HepG2 (cell line): Measurements from ENCODE around the gene IL6ST. TPM values are rescaled to one million over a fixed set of nuclear protein-coding genes. Genes with fewer than 3 reads are reported as not detected.
A peak's percentile ranks its signal among the peaks of the same experiment; 100 is the strongest.

Experiments used
- ARHGAP35 ChIP-seq: sonication (generic); formaldehyde crosslinking; IDR thresholded peaks from 2 replicates; pipeline ENCODE4 v1.9.0; 2022; ENCODE audit warnings: mild to moderate bottlenecking, inconsistent platforms, moderate library complexity, missing genetic modification reagents, borderline replicate concordance
- BATF2 ChIP-seq: sonication (generic); formaldehyde crosslinking; IDR thresholded peaks from 2 replicates; pipeline ENCODE4 v1.8.0; 2022; ENCODE audit warnings: mild to moderate bottlenecking, missing genetic modification reagents, moderate library complexity
- BRCA1 ChIP-seq: sonication (generic); formaldehyde crosslinking; IDR thresholded peaks from 2 replicates; pipeline ENCODE4 v1.4.0; 2020; ENCODE audit warnings: missing genetic modification reagents
- CBX1 ChIP-seq: IDR thresholded peaks from one replicate; pipeline ENCODE4 v1.6.1; 2016; ENCODE audit warnings: antibody characterized with exemption, low read depth
- DMAP1 ChIP-seq: IDR thresholded peaks from 2 replicates; pipeline ENCODE4 v1.6.1; 2016
- HMGA1 ChIP-seq: sonication (generic); formaldehyde crosslinking; conservative IDR thresholded peaks from 2 replicates; pipeline ENCODE4 v1.4.0; 2020; ENCODE audit warnings: missing genetic modification reagents
- KDM5B ChIP-seq: sonication (generic); formaldehyde crosslinking; IDR thresholded peaks from 2 replicates; pipeline ENCODE4 v1.4.0; 2020; ENCODE audit warnings: missing genetic modification reagents, mild to moderate bottlenecking, borderline replicate concordance
- LBX2 ChIP-seq: sonication (generic); formaldehyde crosslinking; IDR thresholded peaks from 2 replicates; pipeline ENCODE4 v1.5.0; 2020; ENCODE audit warnings: missing genetic modification reagents, mild to moderate bottlenecking, borderline replicate concordance
- NR1H2 ChIP-seq: sonication (generic); formaldehyde crosslinking; IDR thresholded peaks from 2 replicates; pipeline ENCODE4 v1.8.1; 2022; ENCODE audit warnings: low read depth, missing genetic modification reagents, borderline replicate concordance
- NR2F6 ChIP-seq, 2 experiments: IDR thresholded peaks; 2 replicates each; pipeline ENCODE4 v1.6.1; 2016; ENCODE audit warnings: antibody characterized with exemption in 1 of 2, mild to moderate bottlenecking in 1 of 2
- RBFOX2 ChIP-seq: fragments of 200-400 bp; formaldehyde crosslinking; IDR thresholded peaks from 2 replicates; pipeline ENCODE4 v1.6.1; 2017; ENCODE audit warnings: low read depth, mild to moderate bottlenecking, low read length
- SIX4 ChIP-seq: sonication (generic); formaldehyde crosslinking; IDR thresholded peaks from 2 replicates; pipeline ENCODE4 v1.4.0; 2020; ENCODE audit warnings: missing genetic modification reagents
- TEAD3 ChIP-seq: optimal IDR thresholded peaks from 2 replicates; pipeline ENCODE3; 2016; ENCODE audit warnings: borderline replicate concordance
- TOPORS ChIP-seq: sonication (generic); formaldehyde crosslinking; IDR thresholded peaks from 2 replicates; pipeline ENCODE4 v1.8.0; 2023; ENCODE audit warnings: mild to moderate bottlenecking, missing genetic modification reagents
- ZFAT ChIP-seq: sonication (generic); formaldehyde crosslinking; conservative IDR thresholded peaks from 2 replicates; pipeline ENCODE4 v1.8.1; 2023; ENCODE audit warnings: missing genetic modification reagents, inconsistent platforms
- ZKSCAN5 ChIP-seq: sonication (generic); formaldehyde crosslinking; IDR thresholded peaks from 2 replicates; pipeline ENCODE4 v1.5.1; 2020; ENCODE audit warnings: mild to moderate bottlenecking, missing genetic modification reagents
- ZNF205 ChIP-seq: IDR thresholded peaks from 2 replicates; pipeline ENCODE4 v1.6.1; 2018; ENCODE audit warnings: missing biosample characterization, missing genetic modification reagents
- ZNF282 ChIP-seq: fragments of 450-650 bp; IDR thresholded peaks from 2 replicates; pipeline ENCODE4 v1.6.1; 2018; ENCODE audit not compliant: partially characterized antibody
- ZNF331 ChIP-seq: sonication (generic); formaldehyde crosslinking; IDR thresholded peaks from 2 replicates; pipeline ENCODE4 v1.4.0; 2020; ENCODE audit warnings: missing genetic modification reagents
- ZNF570 ChIP-seq: sonication (generic); formaldehyde crosslinking; IDR thresholded peaks from 2 replicates; pipeline ENCODE4 v1.4.0; 2020; ENCODE audit warnings: mild to moderate bottlenecking, missing genetic modification reagents, borderline replicate concordance
- ZNF572 ChIP-seq: sonication (generic); formaldehyde crosslinking; IDR thresholded peaks from 2 replicates; pipeline ENCODE4 v1.5.1; 2020; ENCODE audit warnings: mild to moderate bottlenecking, missing genetic modification reagents
- ZNF678 ChIP-seq: sonication (generic); formaldehyde crosslinking; IDR thresholded peaks from 2 replicates; pipeline ENCODE4 v1.4.0; 2020; ENCODE audit warnings: mild to moderate bottlenecking, missing genetic modification reagents
- ZNF773 ChIP-seq: sonication (generic); formaldehyde crosslinking; IDR thresholded peaks from 2 replicates; pipeline ENCODE4 v1.4.0; 2020; ENCODE audit warnings: missing genetic modification reagents, borderline replicate concordance
- ZSCAN30 ChIP-seq: sonication (generic); formaldehyde crosslinking; IDR thresholded peaks from 2 replicates; pipeline ENCODE4 v1.5.0; 2020; ENCODE audit warnings: mild to moderate bottlenecking, missing genetic modification reagents
- polyA plus RNA-seq, 8 experiments: library from polyadenylated mRNA; depleted of rRNA in 3 of 8; stranded (reverse) in 7 of 8; unstranded in 1 of 8; fragments of >200 nt; fragmentation: Illumina TruSeq in 4 of 8; extraction: Trizol in 4 of 8; gene quantifications; 2 replicates each; pipeline versions ENCODE4 v1.2.1 to v1.2.3, GENCODE V29; 2011 to 2016; ENCODE audit warnings: low read depth in 4 of 8, missing spikeins in 1 of 8, mixed read lengths in 1 of 8; ENCODE audit not compliant: insufficient read depth in 1 of 8
- total RNA-seq, 5 experiments: library from RNA; depleted of rRNA; stranded (reverse); fragments of >200 nt; fragmentation: Illumina TruSeq; extraction: Trizol; gene quantifications; 2 replicates each; pipeline ENCODE4 v1.2.3, GENCODE V29; 2016; ENCODE audit warnings: low read depth in 1 of 5
- TF ChIP-seq, protein P1 (sequence below), 2 experiments: sonication (generic) in 1 of 2; formaldehyde crosslinking in 1 of 2; IDR thresholded peaks; 2 replicates each; pipeline versions ENCODE4 v1.5.1 to v1.6.1; 2011 to 2020; ENCODE audit warnings: borderline replicate concordance in 1 of 2, low read depth in 1 of 2, low read length in 1 of 2, mild to moderate bottlenecking in 1 of 2, missing genetic modification reagents in 1 of 2, moderate library complexity in 1 of 2
- TF ChIP-seq, protein P2 (sequence below): IDR thresholded peaks from 2 replicates; pipeline ENCODE4 v1.6.1; 2018; ENCODE audit warnings: missing genetic modification reagents

Gene IL6ST
- total and polyA plus RNA-seq, 2 of the 13 experiments (the other 11 are each of a cell fraction or from before 2014, with no cell fraction given): 66.6 to 166 TPM

DNA sequence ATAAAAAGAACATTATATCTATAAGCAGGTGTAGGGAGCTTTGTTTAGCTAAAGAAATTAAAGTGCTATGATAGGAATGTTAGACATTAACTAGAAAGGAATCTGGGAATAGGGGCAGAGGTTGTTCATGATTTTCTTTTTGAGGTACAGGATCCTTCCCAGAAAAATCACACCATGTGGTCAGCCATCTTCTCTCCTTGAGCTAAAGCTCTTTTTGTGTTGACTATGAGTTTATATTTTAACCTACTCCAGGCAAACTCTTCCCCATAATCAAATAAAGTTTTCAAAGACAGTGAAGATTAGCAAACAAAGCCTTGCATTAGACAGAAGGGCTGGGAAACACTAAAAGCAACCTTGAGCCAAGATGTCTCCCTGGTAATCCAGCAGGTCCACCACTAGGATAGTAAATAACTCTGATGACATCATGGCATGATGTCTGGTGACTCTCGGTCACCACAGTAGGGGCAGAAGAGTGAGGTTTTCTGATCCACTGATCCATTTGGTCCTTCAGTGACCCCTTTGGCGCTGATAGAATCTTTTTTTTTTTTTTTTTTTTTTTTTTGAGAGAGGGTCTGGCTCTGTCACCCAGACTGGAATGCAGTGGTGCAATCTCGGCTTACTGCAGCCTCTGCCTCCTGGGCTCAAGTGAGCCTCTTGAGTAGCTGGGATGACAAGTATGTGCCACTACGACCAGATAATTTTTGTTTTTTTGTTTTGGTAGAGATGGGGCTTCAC, 30.6 kb upstream of the IL6ST start (continued):
- 0 out of 2 replicates have a peak, but pooled peaks have one; percentile 1 for TF ChIP-seq BRCA1 (CRISPR knock-in tag)
- no peak for TF ChIP-seq ZNF570 (CRISPR knock-in tag)
- no peak for TF ChIP-seq KDM5B (CRISPR knock-in tag)
- TF ChIP-seq, protein P1, sequence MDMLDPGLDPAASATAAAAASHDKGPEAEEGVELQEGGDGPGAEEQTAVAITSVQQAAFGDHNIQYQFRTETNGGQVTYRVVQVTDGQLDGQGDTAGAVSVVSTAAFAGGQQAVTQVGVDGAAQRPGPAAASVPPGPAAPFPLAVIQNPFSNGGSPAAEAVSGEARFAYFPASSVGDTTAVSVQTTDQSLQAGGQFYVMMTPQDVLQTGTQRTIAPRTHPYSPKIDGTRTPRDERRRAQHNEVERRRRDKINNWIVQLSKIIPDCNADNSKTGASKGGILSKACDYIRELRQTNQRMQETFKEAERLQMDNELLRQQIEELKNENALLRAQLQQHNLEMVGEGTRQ (IDR thresholded peaks at IDR 0.05; ENCODE audit: low read depth, low read length): no peak
- TF ChIP-seq, protein P1 (CRISPR knock-in tag; IDR thresholded peaks at IDR 0.05; ENCODE audit: borderline replicate concordance): no peak
- TF ChIP-seq ZNF572 (CRISPR knock-in tag): no peak
- TF ChIP-seq SIX4 (CRISPR knock-in tag): no peak
- peak; percentile 74 for TF ChIP-seq TEAD3 (CRISPR knock-in tag)
- no peak for TF ChIP-seq RBFOX2
- no peak for TF ChIP-seq ZFAT
- TF ChIP-seq NR1H2 (CRISPR knock-in tag): no peak
- no peak for TF ChIP-seq ARHGAP35 (CRISPR knock-in tag)
- TF ChIP-seq ZNF773 (CRISPR knock-in tag): no peak
- no peak for TF ChIP-seq LBX2 (CRISPR knock-in tag)
- TF ChIP-seq DMAP1 (CRISPR knock-in tag): peak; percentile 41; the same call in 1 of the 2 replicates
- TF ChIP-seq, protein P2, sequence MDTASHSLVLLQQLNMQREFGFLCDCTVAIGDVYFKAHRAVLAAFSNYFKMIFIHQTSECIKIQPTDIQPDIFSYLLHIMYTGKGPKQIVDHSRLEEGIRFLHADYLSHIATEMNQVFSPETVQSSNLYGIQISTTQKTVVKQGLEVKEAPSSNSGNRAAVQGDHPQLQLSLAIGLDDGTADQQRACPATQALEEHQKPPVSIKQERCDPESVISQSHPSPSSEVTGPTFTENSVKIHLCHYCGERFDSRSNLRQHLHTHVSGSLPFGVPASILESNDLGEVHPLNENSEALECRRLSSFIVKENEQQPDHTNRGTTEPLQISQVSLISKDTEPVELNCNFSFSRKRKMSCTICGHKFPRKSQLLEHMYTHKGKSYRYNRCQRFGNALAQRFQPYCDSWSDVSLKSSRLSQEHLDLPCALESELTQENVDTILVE (CRISPR knock-in tag): peak; percentile 58; the same call in 1 of the 2 replicates
- peak; percentile 53; the same call in 1 of the 2 replicates for TF ChIP-seq NR2F6 (IDR thresholded peaks at IDR 0.05)
- peak; percentile 65; the same call in 1 of the 2 replicates for TF ChIP-seq NR2F6 (CRISPR knock-in tag; IDR thresholded peaks at IDR 0.05)
- no peak for TF ChIP-seq TOPORS
- no peak for TF ChIP-seq ZNF282
- TF ChIP-seq ZNF331 (CRISPR knock-in tag): peak; percentile 63; the same call in 1 of the 2 replicates
- no peak for TF ChIP-seq BATF2 (CRISPR knock-in tag)
- TF ChIP-seq HMGA1: no peak
- TF ChIP-seq ZSCAN30 (CRISPR knock-in tag): no peak
- TF ChIP-seq ZKSCAN5: no peak
- TF ChIP-seq ZNF205: no peak
- no peak for TF ChIP-seq ZNF678 (CRISPR knock-in tag)
- no peak for TF ChIP-seq CBX1
